GM12878 (cell line): ENCODE measurements around the gene LAP3.

ENCODE experiments used
- TF ChIP-seq, protein P1 (sequence below), 3 experiments: IDR thresholded peaks in 2 of 3; conservative IDR thresholded peaks in 1 of 3; 2 replicates each; pipeline ENCODE4 v1.5.1; 2011; ENCODE audit warnings: low read depth in 3 of 3, low read length in 3 of 3, mild to moderate bottlenecking in 3 of 3, control low read depth in 2 of 3, moderate library complexity in 2 of 3, inconsistent platforms in 1 of 3, mixed read lengths in 1 of 3; ENCODE audit not compliant: control insufficient read depth in 2 of 3, insufficient read depth in 1 of 3; ENCODE audit errors: extremely low read depth in 1 of 3
- TF ChIP-seq, protein P2 (sequence below): fragments of 450-650 bp; IDR thresholded peaks from 2 replicates; pipeline ENCODE4 v1.6.1; 2017; ENCODE audit warnings: mild to moderate bottlenecking, moderate library complexity

DNA sequence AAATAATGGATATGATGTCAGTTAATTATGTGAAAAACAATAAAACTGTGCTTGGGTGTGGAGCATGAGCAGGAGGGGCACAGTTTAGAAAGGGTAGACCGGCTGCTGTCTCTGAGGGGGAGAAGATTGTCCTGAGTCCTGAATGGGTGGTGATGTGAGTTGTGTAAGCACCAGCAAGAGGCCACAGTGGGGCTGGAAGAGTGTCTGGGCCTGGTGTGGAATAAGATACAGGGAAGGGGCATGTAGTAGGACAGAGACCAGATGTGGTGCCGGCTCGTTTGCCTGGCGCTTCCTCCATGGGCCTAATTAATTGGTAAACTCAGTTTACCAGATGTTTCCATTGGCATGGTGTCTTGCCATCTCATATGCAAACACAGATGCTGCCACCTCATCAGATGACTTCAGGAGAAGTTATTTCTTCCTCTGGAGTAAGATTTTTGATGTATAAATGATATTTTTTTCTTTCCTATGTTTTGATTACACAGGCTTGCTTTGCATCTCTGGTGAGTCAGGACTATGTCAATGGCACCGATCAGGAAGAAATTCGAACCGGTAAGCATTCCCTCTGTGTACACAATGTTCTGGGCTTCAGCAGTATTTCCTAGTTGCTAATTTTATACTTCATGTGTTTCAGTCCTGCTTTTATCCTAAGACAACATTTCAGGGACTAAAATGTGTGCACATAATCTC is 42.6 kb downstream of the LAP3 start:
- TF ChIP-seq, protein P1, sequence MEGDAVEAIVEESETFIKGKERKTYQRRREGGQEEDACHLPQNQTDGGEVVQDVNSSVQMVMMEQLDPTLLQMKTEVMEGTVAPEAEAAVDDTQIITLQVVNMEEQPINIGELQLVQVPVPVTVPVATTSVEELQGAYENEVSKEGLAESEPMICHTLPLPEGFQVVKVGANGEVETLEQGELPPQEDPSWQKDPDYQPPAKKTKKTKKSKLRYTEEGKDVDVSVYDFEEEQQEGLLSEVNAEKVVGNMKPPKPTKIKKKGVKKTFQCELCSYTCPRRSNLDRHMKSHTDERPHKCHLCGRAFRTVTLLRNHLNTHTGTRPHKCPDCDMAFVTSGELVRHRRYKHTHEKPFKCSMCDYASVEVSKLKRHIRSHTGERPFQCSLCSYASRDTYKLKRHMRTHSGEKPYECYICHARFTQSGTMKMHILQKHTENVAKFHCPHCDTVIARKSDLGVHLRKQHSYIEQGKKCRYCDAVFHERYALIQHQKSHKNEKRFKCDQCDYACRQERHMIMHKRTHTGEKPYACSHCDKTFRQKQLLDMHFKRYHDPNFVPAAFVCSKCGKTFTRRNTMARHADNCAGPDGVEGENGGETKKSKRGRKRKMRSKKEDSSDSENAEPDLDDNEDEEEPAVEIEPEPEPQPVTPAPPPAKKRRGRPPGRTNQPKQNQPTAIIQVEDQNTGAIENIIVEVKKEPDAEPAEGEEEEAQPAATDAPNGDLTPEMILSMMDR (IDR thresholded peaks at IDR 0.05 in 2 of 3, conservative IDR thresholded peaks at IDR 0.05 in 1 of 3; ENCODE audit: control insufficient read depth in 2 of 3, extremely low read depth in 1 of 3, insufficient read depth in 1 of 3, low read depth in 3 of 3, low read length in 3 of 3): no peak
- TF ChIP-seq, protein P2, sequence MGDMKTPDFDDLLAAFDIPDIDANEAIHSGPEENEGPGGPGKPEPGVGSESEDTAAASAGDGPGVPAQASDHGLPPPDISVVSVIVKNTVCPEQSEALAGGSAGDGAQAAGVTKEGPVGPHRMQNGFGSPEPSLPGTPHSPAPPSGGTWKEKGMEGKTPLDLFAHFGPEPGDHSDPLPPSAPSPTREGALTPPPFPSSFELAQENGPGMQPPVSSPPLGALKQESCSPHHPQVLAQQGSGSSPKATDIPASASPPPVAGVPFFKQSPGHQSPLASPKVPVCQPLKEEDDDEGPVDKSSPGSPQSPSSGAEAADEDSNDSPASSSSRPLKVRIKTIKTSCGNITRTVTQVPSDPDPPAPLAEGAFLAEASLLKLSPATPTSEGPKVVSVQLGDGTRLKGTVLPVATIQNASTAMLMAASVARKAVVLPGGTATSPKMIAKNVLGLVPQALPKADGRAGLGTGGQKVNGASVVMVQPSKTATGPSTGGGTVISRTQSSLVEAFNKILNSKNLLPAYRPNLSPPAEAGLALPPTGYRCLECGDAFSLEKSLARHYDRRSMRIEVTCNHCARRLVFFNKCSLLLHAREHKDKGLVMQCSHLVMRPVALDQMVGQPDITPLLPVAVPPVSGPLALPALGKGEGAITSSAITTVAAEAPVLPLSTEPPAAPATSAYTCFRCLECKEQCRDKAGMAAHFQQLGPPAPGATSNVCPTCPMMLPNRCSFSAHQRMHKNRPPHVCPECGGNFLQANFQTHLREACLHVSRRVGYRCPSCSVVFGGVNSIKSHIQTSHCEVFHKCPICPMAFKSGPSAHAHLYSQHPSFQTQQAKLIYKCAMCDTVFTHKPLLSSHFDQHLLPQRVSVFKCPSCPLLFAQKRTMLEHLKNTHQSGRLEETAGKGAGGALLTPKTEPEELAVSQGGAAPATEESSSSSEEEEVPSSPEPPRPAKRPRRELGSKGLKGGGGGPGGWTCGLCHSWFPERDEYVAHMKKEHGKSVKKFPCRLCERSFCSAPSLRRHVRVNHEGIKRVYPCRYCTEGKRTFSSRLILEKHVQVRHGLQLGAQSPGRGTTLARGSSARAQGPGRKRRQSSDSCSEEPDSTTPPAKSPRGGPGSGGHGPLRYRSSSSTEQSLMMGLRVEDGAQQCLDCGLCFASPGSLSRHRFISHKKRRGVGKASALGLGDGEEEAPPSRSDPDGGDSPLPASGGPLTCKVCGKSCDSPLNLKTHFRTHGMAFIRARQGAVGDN: no peak
